ENCODE results near the gene UBE2H.

Gene UBE2H

DNA sequence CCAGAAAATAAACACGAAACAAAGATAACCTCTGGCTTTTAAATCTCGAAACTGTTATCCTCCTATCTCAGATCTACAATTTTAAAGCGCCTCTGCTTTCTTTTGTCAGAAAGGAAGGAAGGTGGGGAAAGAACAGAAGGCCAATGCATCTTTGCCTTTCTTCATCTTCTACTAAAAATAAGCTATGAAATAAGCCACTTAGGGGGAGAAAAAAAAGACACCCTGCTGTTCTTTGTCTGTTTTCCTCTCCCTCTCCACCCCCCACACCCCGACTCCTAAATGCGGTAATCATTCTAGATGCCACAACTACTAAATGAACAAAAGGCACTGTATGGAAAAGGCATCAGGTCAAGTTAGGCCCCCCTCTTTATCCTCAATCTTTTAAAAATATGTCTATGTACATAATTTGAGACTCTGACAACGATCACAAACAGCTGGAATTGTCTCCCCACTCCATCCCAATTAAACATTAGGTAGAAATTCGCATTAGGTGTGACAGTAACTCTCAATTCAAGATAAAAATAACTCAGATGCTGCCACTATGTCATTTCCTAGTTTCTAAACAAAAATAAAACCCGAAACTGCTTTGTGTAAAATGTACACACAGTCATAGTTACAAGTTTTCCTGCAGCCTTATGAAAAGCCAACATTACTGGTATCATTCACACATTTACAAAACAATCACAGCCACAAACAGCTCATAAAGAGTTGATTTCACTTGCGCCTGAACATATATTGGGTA lies 2.4 kb downstream of the UBE2H start:
- H3K4me3 ChIP-seq (ENCODE audit: low read depth, low read length): peak overlapping the region; percentile 64
- TF ChIP-seq, protein P1, sequence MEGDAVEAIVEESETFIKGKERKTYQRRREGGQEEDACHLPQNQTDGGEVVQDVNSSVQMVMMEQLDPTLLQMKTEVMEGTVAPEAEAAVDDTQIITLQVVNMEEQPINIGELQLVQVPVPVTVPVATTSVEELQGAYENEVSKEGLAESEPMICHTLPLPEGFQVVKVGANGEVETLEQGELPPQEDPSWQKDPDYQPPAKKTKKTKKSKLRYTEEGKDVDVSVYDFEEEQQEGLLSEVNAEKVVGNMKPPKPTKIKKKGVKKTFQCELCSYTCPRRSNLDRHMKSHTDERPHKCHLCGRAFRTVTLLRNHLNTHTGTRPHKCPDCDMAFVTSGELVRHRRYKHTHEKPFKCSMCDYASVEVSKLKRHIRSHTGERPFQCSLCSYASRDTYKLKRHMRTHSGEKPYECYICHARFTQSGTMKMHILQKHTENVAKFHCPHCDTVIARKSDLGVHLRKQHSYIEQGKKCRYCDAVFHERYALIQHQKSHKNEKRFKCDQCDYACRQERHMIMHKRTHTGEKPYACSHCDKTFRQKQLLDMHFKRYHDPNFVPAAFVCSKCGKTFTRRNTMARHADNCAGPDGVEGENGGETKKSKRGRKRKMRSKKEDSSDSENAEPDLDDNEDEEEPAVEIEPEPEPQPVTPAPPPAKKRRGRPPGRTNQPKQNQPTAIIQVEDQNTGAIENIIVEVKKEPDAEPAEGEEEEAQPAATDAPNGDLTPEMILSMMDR (IDR thresholded peaks at IDR 0.05; ENCODE audit: low read depth, low read length, missing control alignments): no peak
- no peak for DNase-seq (ENCODE audit: low read depth)

DNA sequence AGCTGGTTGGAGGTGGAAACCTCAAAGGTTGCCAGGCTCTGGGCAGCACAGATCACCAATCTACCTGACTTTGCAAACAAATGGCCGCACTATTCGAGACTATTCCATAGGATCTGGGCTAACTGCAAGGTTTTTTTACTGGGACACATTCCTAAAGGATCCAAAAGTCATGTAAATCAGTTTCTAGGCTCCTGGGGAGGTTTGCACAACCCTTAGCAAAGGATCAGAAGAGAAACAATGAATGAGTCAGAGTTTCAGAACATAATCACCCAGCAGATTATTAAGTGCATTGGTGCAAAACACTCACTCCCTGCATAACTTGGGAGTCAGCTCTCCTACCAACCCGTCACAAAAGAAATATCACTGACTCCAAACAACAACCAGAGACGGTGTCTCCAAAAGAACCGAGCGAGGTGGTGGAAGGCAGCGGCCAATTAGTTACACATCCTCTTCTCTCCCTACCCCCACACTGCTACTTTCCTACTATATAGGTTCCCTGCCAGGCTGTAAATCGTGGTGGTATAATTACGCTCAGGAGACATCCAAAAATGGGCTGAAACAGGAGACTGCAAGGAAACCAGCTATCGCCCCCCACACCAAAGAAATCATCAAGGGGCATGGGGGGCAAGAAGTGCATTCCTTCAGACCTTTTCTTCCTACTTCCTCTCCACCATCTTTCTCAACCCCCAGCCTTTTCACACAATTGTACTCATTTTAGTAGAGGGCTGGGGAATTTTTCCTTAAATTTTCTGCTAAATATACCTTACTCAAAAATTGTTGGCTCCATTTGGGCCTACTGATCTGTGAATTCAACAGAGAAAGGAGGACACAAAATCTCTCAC lies 3.2 kb downstream of the UBE2H start:
- TF ChIP-seq, protein P1 (IDR thresholded peaks at IDR 0.05; ENCODE audit: low read depth, low read length, missing control alignments): no peak
- no peak for DNase-seq (ENCODE audit: low read depth)
- peak overlapping the region; percentile 64 for H3K4me3 ChIP-seq (ENCODE audit: low read depth, low read length)

DNA sequence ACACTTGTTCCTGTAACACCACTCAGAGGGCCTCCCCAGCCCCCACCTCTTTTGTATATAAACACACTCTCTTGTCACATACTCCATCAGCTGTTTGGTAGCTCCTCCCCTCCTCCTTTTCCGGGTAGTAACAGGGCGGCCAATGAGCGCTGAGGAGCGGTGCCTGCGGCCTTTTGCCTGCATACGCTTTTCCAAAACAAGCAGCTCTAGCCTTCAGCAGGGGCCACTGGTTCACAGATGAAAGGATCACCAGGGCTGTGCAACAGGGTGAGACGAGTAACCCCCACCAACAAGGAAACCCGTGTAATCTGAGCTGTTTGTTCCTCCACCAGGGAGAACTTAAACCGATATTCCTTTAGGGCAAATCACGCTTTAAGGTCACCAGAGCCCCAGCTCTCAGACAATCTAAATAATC lies 3.9 kb downstream of the UBE2H start:
- H3K4me3 ChIP-seq (ENCODE audit: low read depth, low read length): peak overlapping the region; percentile 64
- peak; percentile 78 for DNase-seq (ENCODE audit: low read depth)
- TF ChIP-seq, protein P1 (IDR thresholded peaks at IDR 0.05; ENCODE audit: low read depth, low read length, missing control alignments): no peak

DNA sequence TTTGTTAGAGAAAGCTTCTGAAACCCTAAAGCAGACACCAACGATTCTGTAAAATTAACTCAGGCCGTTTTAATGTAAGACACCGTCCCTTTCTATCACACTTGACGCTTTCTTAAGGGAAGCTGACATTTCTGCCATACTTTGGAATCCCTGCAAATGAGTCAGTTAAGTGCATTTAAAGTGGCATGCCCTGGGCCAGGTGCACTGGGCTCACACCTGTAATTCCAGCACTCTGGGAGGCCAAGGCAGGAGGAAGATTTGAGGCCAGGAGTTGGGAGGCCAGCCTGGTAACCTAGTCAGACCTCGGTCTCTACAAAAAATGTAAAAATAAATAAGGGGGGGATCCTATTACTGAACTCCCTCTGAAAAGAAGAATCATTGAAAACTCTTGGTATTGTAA lies 4.4 kb downstream of the UBE2H start:
- TF ChIP-seq, protein P1 (IDR thresholded peaks at IDR 0.05; ENCODE audit: low read depth, low read length, missing control alignments): no peak
- H3K4me3 ChIP-seq (ENCODE audit: low read depth, low read length): no peak overlapping the region
- no peak for DNase-seq (ENCODE audit: low read depth)

DNA sequence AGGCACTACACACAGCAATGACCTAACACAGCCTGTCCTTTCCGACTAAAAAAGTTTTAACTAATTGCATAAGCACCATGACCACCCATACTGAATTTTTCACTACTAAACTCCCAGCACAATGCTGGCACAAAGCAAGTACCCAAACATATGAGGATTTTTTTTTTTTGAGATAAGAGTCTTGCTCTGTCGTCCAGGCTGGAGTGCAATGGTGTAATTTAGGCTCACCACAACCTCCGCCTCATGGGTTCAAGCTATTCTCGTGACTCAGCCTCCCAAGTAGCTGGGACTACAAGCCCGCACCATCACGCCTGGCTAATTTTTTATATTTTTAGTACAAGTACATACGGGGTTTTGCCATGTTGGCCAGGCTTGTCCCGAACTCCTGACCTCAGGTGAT lies 5.1 kb downstream of the UBE2H start:
- H3K4me3 ChIP-seq (ENCODE audit: low read depth, low read length): no peak overlapping the region
- TF ChIP-seq, protein P1 (IDR thresholded peaks at IDR 0.05; ENCODE audit: low read depth, low read length, missing control alignments): no peak
- DNase-seq (ENCODE audit: low read depth): no peak

DNA sequence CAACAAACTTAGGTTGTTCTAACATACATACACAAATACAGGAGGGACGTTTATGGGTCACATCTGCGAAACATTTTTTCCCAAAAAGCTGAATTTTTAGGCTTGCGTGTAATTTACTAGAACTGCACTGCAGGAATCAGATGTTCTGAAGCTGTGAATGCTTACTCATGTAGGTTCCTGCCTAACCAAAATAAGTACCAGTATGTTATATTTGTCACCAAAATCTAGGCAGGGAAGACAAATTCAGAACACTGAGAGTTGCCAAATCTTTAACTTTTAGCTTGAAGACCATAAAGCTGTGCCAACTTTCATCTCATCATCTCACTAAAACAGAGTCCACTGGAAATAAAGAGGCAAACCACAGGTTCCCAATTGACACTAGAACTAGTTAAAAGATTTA lies 5.7 kb downstream of the UBE2H start:
- DNase-seq (ENCODE audit: low read depth): no peak
- TF ChIP-seq, protein P1 (IDR thresholded peaks at IDR 0.05; ENCODE audit: low read depth, low read length, missing control alignments): no peak
- no peak overlapping the region for H3K4me3 ChIP-seq (ENCODE audit: low read depth, low read length)
